Activated naive CD4-positive, alpha-beta T cell treated with anti-CD3 and anti-CD28 coated beads for 36 hours (primary cell): ENCODE data around the gene GMFB. TPM values are rescaled to one million over a fixed set of nuclear protein-coding genes. Genes with fewer than 3 reads are reported as not detected.
A peak's percentile ranks its signal among the peaks of the same experiment; 100 is the strongest.

Experiments used
- CTCF ChIA-PET: fragments of 350-600 bp; sonication (Branson Sonifier 250); formaldehyde crosslinking; loops from one replicate; lab custom pipeline; 2021; ENCODE audit warnings: antibody characterized with exemption; lab: Charles Lee
- DNase-seq: peaks from one replicate; pipeline ENCODE4 v3.0.0-alpha.2; 2020
- H3K27ac Mint-ChIP-seq: one replicate; pipeline ENCODE4 v1.8.0; 2021; ENCODE audit warnings: mild to moderate bottlenecking, mixed read lengths
- H3K27me3 Mint-ChIP-seq: one replicate; pipeline ENCODE4 v1.8.0; 2021; ENCODE audit warnings: low read depth, mixed read lengths
- H3K36me3 Mint-ChIP-seq: one replicate; pipeline ENCODE4 v1.8.0; 2021; ENCODE audit warnings: low read depth, mixed read lengths
- H3K4me1 Mint-ChIP-seq: one replicate; pipeline ENCODE4 v1.8.0; 2021; ENCODE audit warnings: low read depth, mixed read lengths
- H3K4me3 Mint-ChIP-seq: one replicate; pipeline ENCODE4 v1.8.0; 2021; ENCODE audit warnings: mild to moderate bottlenecking, moderate library complexity, mixed read lengths
- H3K9me3 Mint-ChIP-seq: one replicate; pipeline ENCODE4 v1.8.0; 2021; ENCODE audit warnings: mixed read lengths
- intact Hi-C: fragments of 100-400 bp; cut with micrococcal nuclease; formaldehyde crosslinking; loops from one replicate; pipeline ENCODE4 v1.15.1; 2023
- total RNA-seq, 2 experiments: library from RNA; stranded (reverse); gene quantifications; one replicate each; pipeline ENCODE4 v1.2.3, GENCODE V29; 2021

Gene GMFB
- total RNA-seq, 2 experiments from 2014 or later: 29.5 to 33.4 TPM

DNA sequence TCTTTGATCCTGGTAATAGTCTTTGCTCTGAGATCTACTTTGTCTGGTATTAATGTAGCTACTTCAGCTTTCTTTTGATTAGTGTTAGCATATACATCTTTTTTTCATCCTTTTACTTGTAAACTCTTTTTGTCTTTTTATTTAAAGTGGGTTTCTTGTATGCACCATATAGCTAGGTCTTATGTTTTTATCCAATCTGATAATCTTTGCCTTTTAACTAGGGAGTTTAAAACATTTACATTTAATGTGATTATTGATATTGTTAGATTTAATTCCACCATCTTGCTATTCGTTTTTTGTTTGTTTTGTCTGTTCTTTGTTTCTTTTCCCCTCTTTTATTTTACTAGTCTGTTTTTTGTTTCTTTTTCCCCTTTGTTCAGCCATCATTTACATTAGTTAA is 26.9 kb upstream of the GMFB start:
- Mint-ChIP-seq H3K27me3 (no peaks in the 10 kb centered on the region), H3K4me3 (no peak overlapping the region), H3K27ac (no peak overlapping the region), H3K36me3 (peaks cover 35% of the 10 kb centered on the region), H3K9me3 (peaks cover 15% of the 10 kb centered on the region), H3K4me1 (peaks cover 37% of the 10 kb centered on the region)
- CTCF ChIA-PET: interaction anchor here (0.8 to 1.0 kb wide), 3 partner anchors 74 to 259 kb away, joined by 3 read pairs; no protein-coding TSS in a partner anchor
- intact Hi-C loops: no loop called here
- no peak for DNase-seq

DNA sequence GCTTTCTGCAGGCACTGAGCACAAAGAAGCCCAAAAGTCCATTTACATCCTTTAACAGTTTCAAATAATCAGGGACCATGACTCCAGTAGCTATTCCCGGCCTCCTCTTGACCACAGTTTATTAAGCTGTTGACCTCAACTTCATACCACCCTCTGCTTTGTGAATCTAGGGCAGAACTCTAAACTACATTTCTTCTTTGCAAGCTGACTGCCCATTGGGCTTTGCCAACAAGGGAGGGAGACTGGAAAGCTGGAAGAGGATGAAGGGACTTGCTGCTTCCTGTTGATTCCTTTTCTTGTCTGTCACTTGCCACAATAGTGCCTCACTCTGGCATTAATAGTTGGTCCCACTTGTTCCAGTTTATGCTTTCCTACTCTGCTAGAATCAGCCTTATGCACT is 23.6 kb upstream of the GMFB start:
- CTCF ChIA-PET: interaction anchor here (0.5 to 0.6 kb wide), 3 partner anchors 18 to 376 kb away, joined by 3 to 4 read pairs (median 3); no protein-coding TSS in a partner anchor
- Mint-ChIP-seq H3K9me3 (peaks cover 15% of the 10 kb centered on the region), H3K36me3 (peaks cover 30% of the 10 kb centered on the region), H3K27ac (no peak overlapping the region), H3K4me1 (peaks cover 44% of the 10 kb centered on the region), H3K27me3 (no peaks in the 10 kb centered on the region), H3K4me3 (no peak overlapping the region)
- intact Hi-C loops: no loop called here
- no peak for DNase-seq

DNA sequence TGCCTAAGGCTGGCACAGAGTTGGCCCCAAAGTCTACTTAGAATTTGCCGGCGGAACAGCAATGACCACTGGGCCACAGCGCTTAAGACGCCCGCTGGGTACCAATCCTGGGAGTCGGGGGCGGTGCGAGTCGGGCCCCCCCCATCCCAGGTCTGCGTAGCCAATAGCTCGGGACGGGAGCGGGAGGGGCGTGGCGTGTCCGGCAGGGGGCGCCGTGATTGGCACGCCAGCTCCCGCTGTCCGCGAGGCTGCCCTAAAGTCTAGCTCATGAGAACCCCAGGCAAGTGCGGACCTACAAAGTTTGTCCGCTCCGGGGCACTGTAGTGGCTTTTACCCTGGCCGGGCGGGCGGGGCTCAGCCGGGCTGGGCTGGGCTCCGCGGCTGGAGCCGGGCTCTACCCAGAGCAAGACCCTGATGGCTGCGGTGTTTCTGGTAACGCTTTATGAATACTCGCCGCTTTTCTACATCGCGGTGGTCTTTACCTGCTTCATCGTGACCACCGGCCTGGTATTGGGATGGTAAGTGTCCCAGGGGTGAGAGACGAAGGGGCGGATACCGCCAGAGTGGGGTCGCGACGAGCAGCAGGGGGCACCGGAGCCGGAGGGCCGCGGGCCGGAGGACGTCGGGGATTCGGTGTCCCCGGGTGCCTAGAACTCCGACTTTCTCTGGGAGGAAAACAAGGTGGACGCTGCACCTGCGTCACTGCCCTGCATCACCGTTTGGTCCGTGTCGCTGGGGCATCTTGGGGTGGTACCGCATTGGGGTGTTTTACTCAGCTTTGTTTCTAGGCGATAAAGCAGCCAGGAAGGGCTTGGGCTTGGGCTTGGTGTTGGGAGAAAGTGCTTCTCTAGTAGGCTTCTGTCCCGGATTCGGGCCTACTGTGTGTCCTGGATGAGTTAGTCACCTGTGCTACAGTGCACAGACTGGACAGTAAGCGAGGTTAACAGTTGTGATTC is 21.0 kb upstream of the GMFB start, which contains the start of gene CGRRF1:
TSS of gene CGRRF1 (plus strand) at position 361 of the 956 bp plus-strand sequence. CDS start at position 415, 54 bp downstream.
- peaks cover 16% of the 10 kb centered on the region for H3K36me3 Mint-ChIP-seq
- H3K27me3 Mint-ChIP-seq: no peaks in the 10 kb centered on the region

DNA sequence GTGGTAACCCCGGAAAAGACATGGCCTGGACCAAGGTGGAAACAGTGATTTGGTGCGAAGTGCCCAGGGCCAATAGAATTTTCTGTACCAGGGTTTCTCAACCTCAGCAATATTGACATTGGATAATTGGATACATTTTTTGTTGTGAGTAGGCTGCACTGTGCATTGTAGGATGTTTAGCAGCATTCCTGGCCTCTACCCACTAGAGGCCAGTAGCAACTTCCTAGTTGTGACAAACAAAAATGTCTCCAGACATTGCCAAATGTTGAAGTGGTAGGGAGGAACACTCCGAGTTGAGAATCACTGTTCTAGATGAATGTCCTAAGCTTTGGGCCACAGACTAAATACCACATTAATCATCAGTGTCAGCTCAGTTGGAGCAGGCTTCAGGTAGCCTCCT is 14.7 kb upstream of the GMFB start:
- CTCF ChIA-PET: interaction anchor here (1.7 kb wide), 1 partner anchor 9 kb away, joined by 5 read pairs; no protein-coding TSS in a partner anchor
- Mint-ChIP-seq H3K4me3 (no peak overlapping the region), H3K27me3 (peaks cover 7% of the 10 kb centered on the region), H3K27ac (no peak overlapping the region), H3K9me3 (no peaks in the 10 kb centered on the region), H3K36me3 (no peaks in the 10 kb centered on the region), H3K4me1 (no peaks in the 10 kb centered on the region)
- intact Hi-C loops: loop anchor here (10.0 kb wide), 1 partner anchor 771 kb away; the partner anchor contains the start of gene FBXO34
- DNase-seq: no peak

More for the DNA sequence above, 21.0 kb upstream of the GMFB start, which contains the start of gene CGRRF1:
- DNase-seq: peak; percentile 98
- Mint-ChIP-seq H3K9me3 (peaks cover 2% of the 10 kb centered on the region), H3K4me1 (peaks cover 41% of the 10 kb centered on the region), H3K27ac (peak within 1 kb of the TSS; percentile 52), H3K4me3 (peak within 1 kb of the TSS; percentile 86)
- CTCF ChIA-PET: interaction anchor here (0.6 to 2.2 kb wide), 8 partner anchors 9 to 263 kb away, joined by 3 to 13 read pairs (median 3); partner anchors contain the start of gene GMFB
- intact Hi-C loops: loop anchor here (1.0 to 10.0 kb wide), 9 partner anchors 21 to 1358 kb away; partner anchors contain the start of genes CNIH1, DDHD1, FBXO34 and GCH1

DNA sequence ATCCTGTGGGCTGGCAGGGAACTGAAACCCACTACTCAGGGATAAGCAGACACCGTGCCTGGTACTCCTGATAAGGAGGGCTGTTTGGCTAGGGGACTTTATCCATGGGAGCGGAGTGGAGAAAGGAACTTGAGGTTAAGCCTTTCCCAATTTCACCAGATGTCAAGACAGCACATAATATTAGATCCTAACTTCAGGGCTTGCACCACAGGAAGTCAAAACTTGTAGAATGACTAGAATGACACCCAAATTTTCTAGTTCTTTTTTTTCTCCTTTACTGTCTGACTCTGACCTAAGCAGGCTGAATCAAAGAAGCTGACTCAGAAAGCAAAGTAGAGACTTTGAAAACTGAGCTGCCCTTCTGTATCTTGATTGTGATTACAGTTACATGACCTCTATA is 13.8 kb upstream of the GMFB start:
- Mint-ChIP-seq H3K36me3 (no peaks in the 10 kb centered on the region), H3K27ac (no peak overlapping the region), H3K27me3 (peaks cover 7% of the 10 kb centered on the region), H3K4me3 (no peak overlapping the region), H3K4me1 (no peaks in the 10 kb centered on the region), H3K9me3 (no peaks in the 10 kb centered on the region)
- no peak for DNase-seq
- intact Hi-C loops: loop anchor here (10.0 kb wide), 1 partner anchor 772 kb away; the partner anchor contains the start of gene FBXO34
- CTCF ChIA-PET: no interaction called here

DNA sequence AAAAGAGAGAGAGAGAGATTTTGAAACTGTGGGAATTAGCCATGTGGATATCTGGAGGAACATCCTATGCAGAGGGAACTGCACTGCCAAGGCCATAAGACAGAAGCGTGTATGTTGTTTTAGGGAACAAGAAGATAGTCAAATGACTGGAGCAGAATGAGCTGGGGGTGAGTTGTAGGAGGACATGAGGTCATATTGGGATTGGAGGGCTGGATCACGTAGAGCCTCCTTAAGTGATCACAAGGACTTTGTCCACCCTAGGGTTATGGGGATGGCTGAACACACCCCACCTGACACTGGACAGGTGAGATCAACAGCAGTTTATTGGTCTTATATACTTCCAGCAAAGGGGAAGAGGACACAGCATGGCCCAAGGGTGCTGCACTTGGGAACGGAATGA is 12.7 kb upstream of the GMFB start:
- Mint-ChIP-seq H3K27me3 (peaks cover 7% of the 10 kb centered on the region), H3K27ac (no peak overlapping the region), H3K4me1 (no peaks in the 10 kb centered on the region), H3K9me3 (no peaks in the 10 kb centered on the region), H3K4me3 (no peak overlapping the region), H3K36me3 (no peaks in the 10 kb centered on the region)
- no peak for DNase-seq
- CTCF ChIA-PET: interaction anchor here (0.5 kb wide), 1 partner anchor 127 kb away, joined by 3 read pairs; no protein-coding TSS in a partner anchor
- intact Hi-C loops: loop anchor here (10.0 kb wide), 1 partner anchor 773 kb away; the partner anchor contains the start of gene FBXO34

DNA sequence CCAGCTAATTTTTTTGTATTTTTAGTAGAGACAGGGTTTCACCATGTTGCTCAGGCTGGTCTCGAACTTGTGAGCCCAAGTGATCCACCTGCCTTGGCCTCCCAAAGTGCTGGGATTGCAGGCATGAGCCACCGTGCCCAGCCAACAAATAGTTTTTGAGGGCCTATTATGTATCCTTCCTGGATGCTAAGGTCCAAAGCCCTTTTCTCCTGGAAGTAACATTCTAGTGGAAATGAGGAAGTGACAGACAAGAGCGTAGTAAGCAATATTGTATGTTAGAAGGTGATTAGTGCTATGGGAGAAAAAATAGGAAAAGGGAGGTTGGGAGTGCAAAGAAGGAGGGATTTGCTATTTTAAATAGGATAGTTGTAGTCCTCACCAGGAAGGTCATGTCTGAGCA is 12.0 kb upstream of the GMFB start:
- no peak for DNase-seq
- Mint-ChIP-seq H3K4me3 (no peak overlapping the region), H3K27ac (no peak overlapping the region), H3K4me1 (peaks cover 2% of the 10 kb centered on the region), H3K27me3 (peaks cover 9% of the 10 kb centered on the region), H3K36me3 (no peaks in the 10 kb centered on the region), H3K9me3 (no peaks in the 10 kb centered on the region)
- intact Hi-C loops: loop anchor here (10.0 kb wide), 1 partner anchor 774 kb away; the partner anchor contains the start of gene FBXO34
- CTCF ChIA-PET: no interaction called here

DNA sequence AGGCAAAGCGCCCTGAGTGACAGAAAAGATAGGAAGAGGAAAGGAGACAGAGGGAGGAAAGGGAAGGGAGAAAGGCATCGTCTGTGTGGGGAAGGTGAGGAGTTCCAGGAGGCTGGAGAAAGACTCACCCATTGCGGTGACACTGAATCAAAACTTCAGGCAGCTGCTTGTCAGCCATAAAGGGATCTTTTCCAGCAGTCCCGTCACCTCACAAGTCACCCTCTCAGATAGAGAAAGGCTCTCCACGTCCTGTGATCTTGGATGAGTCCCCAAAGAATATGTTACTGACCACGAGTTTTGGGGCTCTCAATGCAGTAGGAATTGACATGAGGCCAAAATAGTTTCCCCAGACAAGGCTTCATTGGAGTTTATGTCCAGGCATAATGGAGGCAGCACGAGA is 9.8 kb upstream of the GMFB start:
- intact Hi-C loops: no loop called here
- no peaks in the 10 kb centered on the region for H3K36me3 Mint-ChIP-seq
- peaks cover 2% of the 10 kb centered on the region for H3K4me1 Mint-ChIP-seq
- CTCF ChIA-PET: no interaction called here
- H3K9me3 Mint-ChIP-seq: no peaks in the 10 kb centered on the region
- no peak for DNase-seq
- H3K27me3 Mint-ChIP-seq: peaks cover 9% of the 10 kb centered on the region
- no peak overlapping the region for H3K27ac Mint-ChIP-seq
- H3K4me3 Mint-ChIP-seq: no peak overlapping the region

DNA sequence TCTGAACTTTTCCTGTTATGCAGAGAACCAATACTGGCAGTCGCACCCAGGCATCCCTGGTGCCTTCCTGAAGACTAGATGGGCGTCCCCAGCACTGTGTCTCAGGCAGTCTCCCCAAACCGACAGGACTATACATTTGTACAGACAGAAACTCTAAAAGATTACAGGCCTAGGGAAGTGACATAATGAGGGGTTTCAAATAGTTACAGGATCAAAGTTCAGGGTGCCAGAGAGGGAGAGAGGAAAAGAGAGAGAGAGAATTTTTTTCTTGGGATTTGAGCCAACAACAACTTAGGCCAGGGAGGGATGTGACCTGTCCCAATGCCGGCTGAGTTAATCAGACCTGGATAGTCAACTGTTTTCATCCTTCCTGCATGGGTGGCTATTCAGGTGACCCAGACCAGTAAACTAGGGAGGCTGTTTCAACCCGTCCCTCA is 9.3 kb upstream of the GMFB start:
- no peaks in the 10 kb centered on the region for H3K36me3 Mint-ChIP-seq
- intact Hi-C loops: no loop called here
- CTCF ChIA-PET: no interaction called here
- peaks cover 9% of the 10 kb centered on the region for H3K27me3 Mint-ChIP-seq
- H3K4me1 Mint-ChIP-seq: peaks cover 2% of the 10 kb centered on the region
- no peak overlapping the region for H3K4me3 Mint-ChIP-seq
- no peak for DNase-seq
- H3K27ac Mint-ChIP-seq: no peak overlapping the region
- H3K9me3 Mint-ChIP-seq: no peaks in the 10 kb centered on the region

DNA sequence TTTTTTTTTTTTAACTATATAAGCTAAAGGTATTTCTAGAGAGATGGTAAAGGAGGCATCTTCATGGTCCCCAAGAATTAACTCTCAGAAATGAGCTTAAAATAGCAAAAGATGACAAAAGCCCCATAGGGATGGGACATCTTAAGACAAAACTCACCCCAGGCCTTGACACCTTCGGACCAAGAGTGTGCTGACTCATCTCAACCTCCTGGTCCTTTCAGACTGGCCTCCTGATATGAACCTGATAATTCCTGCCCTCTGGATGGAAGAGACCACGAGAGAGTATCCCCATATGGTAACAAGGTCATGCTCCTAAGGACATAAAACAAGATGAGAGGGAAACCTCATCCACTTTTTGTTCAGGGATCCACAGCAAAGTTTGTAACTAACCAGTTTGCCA is 8.4 kb upstream of the GMFB start:
- intact Hi-C loops: no loop called here
- Mint-ChIP-seq H3K36me3 (no peaks in the 10 kb centered on the region), H3K27ac (no peak overlapping the region), H3K27me3 (peaks cover 9% of the 10 kb centered on the region), H3K4me1 (peaks cover 2% of the 10 kb centered on the region), H3K9me3 (no peaks in the 10 kb centered on the region), H3K4me3 (no peak overlapping the region)
- CTCF ChIA-PET: no interaction called here
- no peak for DNase-seq

DNA sequence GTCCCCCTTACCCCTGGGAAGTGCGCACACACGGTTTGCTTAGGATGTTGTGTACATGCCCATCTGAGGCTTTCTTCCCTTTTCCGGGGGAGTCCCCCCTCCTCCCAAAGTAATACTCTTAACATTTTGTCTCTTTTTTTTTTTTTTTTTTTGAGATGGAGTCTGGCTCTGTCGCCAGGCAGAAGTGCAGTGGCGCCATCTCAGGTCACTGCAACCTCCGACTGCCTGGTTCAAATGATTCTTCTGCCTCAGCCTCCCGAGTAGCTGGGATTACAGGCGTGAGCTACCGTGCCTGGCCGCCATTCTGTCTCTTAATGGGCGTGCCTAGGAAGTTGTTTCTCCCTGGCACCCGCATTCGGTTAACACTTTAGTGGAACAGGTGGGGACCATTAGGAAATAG is 4.5 kb upstream of the GMFB start:
- DNase-seq: no peak
- no peaks in the 10 kb centered on the region for H3K9me3 Mint-ChIP-seq
- H3K4me1 Mint-ChIP-seq: peaks cover 15% of the 10 kb centered on the region
- H3K4me3 Mint-ChIP-seq: no peak overlapping the region
- intact Hi-C loops: no loop called here
- H3K27me3 Mint-ChIP-seq: peaks cover 2% of the 10 kb centered on the region
- no peaks in the 10 kb centered on the region for H3K36me3 Mint-ChIP-seq
- no peak overlapping the region for H3K27ac Mint-ChIP-seq
- CTCF ChIA-PET: interaction anchor here (0.6 to 1.5 kb wide), 6 partner anchors 11 to 793 kb away, joined by 3 to 5 read pairs (median 4); no protein-coding TSS in a partner anchor
